COLO829 (cell line): ENCODE measurements around the gene TXNL4B.
"Not testable (repeated sequence)": the region's sequence is repeated elsewhere in the genome, so short reads cannot be mapped to it uniquely, and the experiment has no call there.

Experiments
- DNase-seq: peaks from one replicate; pipeline ENCODE4 v3.0.0; 2012; ENCODE audit warnings: low spot score

TXNL4B gene

DNA sequence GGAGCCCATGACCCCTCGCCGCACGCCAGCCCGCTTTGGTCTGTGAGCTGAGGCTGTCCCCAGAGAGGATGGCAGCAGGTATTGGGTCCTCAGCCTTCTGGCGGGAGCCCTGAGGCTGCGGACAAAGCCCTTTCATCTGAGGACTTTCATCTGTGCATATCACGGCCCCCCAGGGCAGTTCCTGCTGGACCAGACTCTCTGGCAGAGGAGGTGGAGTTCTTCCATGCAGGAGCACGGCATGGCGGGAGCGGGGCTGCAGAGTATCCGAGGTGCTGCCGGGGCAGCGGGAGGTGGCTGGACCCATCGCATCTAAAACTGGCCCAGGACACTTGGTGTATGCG is 19.0 kb upstream of the TXNL4B start:
- no peak for DNase-seq

DNA sequence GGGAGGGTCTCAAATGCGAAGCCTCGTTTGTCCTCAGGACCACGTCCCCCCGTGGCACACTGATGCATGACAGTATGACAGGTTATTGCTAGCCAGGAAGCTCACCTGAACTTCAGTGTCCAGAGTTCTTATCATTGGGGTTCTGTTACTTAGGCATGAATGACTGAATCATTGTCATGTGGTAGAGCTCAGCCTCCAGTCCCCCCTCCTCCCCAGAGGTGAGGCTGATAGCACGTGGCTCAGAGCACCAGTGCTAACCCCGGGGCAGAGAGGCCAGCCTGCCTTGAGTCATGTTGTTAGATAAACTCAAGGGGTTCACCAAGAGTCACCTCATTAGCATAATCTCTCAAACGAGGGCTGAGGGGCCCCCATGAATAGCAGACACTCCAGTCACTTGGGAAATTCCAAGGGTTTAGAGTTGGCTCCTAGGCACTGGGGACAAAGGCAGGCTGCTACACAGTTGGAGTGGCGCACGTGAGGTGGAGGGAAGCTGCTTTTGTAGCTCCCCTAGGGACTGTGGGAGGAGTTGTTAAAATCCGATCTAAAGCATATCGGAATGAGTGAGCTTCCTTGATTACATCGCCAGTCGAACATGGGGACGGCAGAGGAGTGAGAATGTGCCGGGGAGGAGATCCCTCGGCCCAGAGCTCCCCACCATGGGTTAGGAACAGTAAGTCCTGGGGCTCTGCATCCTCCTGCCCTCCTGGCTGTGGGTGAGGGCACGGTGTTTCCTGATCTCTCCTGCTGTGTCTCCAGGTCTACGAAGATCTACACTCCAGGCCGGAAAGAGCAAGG is 18.4 kb upstream of the TXNL4B start:
- DNase-seq = no peak

DNA sequence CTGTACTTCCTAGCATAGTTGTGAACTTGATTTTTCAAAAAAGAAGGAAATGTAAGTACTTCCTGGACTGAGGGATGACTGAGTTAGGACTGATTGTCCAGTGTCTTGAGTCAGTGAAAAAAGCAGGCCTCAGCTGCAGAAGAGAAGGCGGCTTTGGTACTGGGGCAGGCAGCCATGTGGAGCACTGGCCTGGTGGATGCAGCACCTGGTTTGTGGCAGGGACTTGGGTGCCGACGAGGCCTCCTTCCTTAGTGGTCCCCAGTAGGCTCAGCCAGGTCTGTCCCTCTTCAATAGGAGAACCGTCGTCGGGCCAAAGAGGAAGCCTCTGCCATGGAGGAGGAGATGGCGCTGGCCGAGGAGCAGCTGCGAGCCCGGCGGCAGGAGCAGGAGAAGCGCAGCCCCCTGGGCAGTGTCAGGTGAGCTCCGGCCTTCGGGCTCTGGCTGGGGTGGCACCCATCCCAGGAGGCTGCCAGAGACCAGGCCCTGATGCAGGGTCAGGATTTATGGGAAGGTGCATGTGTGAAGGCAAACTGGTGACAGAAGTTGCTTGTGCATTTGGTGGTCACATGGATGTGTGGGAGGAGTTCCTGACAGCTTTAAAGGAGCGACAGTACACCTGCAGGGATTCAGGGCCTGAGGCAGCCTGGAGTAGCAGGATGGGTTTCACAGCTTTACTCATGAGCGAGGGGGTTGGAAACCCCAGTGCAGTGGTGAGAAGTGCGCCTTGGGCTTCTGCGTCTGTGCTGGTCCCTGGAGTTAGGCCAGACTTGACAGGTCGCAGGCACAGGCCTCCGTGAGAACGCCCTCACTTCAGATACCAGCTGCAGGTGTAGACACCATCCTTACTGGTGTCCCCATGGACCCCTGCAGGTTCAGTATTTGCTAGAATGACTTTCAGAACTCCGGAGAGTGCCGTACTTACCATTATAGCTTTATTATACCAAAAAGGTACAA is 17.5 kb upstream of the TXNL4B start:
- DNase-seq = no peak

DNA sequence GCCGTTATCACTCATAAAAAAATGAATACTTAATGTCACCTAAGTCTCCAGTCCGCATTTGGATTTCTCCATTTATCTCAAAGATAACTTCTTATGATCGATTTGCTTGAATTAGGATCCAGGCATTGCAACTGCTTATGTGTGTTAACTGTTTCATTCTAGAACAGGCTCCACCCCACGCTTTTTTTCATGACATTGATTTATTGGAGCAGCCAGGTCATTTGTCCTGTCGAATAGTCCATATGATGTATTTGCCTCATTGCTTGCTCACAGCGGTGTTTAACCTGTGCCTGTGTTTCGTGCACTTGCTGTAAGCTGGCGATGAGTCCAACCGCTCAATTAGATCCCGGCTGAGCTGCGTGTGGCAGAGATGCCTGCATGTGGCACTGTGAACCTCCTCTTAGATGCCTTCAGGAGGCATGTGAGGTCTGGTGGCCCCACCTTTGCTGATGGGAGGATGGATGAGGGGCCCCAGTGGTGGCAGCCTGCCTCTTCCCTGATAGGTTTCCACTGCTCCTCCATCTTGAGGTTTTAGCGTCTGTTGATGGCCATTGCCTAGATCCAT is 16.6 kb upstream of the TXNL4B start:
- DNase-seq = no peak

DNA sequence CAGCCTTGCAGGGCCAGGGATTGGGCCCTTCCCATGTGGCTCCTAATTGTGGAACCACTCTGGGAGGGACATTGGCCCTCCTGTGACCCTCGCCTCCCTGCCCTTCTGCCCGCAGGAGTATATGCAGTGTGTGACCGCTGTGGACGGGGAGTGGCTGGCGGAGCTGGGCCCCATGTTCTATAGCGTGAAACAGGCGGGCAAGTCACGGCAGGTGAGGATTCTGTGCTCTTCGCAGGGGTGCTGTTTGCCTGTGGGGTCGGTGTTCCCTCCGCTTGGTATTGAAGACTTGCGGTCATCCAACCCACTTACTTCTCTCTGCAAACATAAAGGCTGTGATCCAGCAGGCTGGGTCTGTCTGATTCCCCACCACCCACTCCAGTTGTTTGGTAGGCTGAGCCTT is 15.9 kb upstream of the TXNL4B start:
- no peak for DNase-seq

DNA sequence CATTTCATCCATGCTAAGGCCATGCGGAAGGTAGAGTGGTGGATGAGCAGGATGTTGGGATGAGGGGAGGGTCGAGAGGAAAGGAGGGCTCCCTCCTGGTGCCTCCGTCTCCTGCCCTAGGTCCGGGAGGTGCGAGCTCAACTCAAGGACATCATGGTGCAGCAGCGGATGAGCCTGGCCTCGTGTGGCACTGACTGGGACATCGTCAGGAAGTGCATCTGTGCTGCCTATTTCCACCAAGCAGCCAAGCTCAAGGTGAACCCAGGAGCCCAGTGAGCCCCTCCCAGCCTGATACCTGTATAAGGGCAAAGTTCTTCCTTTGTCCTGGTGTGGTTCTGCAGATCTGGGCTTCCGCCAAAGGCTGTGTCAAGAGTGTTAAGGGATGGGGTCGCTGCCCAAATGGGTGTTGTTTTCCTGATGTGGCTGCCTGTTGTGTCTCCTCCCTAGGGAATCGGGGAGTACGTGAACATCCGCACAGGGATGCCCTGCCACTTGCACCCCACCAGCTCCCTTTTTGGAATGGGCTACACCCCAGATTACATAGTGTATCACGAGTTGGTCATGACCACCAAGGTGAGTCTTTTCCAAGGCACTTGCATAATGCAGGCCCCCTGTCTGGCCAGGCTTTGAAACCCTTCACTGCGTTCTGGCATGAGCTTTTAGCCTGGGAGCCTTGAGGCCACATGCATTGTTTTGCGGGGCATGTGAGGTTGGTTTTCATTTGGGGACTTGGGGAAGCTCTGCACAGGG is 15.1 kb upstream of the TXNL4B start:
- DNase-seq = no peak

DNA sequence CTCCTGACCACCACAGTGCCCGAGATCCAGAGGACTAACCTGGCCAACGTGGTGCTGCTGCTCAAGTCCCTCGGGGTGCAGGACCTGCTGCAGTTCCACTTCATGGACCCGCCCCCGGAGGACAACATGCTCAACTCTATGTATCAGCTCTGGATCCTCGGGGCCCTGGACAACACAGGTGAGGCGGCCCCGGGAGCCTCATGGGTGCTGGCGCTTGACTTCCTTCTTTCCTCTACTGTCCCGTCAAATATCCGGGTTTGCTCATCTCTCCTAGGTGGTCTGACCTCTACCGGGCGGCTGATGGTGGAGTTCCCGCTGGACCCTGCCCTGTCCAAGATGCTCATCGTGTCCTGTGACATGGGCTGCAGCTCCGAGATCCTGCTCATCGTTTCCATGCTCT is 14.0 kb upstream of the TXNL4B start:
- no peak for DNase-seq

DNA sequence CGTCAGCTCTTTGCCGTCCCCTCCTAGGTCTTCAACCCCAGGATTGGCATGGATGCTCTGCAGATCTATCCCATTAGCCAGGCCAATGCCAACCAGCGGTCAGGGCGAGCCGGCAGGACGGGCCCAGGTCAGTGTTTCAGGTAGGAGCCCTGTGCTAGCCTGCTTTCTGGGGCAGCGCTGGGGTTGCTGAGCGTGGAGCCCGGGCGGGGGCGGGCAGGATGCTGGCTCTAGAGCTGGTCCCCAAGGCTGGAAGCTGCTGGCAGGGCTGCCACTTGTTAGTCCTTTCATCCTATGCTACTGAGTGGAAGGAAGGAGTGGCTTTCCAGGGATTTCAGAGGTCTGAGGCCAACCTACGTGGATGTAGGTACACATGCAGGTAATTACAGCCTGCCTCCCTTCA is 12.6 kb upstream of the TXNL4B start:
- no peak for DNase-seq

DNA sequence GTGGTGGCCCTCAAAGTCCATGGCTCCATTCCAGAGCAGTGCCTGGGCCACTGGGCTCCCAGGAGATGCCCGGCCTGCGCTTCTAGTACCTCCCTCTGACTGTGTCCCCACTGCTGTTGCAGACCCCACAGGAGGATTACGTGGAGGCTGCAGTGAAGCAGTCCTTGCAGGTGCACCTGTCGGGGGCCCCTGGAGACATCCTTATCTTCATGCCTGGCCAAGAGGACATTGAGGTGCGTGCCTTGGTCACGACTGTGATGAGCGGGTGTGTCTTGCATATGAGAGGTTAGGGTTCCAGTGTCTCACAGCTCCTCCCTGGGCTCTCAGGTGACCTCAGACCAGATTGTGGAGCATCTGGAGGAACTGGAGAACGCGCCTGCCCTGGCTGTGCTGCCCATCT is 11.5 kb upstream of the TXNL4B start:
- DNase-seq = no peak

DNA sequence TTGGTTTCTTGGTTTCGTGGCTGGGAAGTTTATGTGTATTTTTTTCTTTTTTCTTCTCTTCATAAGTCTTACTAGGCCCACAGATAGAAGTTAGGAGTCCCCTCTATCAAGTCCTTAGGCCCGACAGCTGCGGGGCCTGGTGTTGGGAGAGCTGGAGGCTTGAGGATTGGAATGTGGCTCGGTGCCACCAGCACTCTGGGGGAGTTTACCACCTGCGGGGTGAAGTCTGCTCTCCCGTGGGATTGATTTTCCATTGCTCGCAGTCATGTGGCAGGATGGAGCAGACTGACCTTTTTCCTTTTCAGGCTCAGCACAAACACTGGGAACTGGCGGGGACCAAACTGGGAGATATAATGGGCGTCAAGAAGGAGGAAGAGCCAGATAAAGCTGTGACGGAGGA is 7.8 kb upstream of the TXNL4B start:
- DNase-seq = no peak

DNA sequence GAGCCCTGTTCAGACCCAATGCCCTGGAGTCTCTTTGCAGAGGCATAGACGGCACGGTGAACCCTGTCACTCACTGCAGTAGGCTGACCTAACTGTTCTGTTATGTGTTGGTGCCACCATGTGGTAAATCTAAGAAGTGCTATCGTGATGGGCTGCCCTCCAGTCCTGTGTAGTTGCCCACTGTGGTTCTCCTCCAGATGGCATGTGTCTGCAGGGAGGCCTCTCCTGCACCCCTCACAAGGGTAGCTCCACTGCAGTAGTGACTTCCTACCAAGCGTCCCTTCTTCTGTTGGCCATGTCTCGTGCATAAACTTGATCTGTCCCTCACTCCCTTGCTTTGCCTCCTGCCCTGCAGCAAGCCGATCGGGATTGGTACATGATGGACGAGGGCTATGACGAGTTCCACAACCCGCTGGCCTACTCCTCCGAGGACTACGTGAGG is 6.0 kb upstream of the TXNL4B start:
- peak; percentile 28 for DNase-seq

DNA sequence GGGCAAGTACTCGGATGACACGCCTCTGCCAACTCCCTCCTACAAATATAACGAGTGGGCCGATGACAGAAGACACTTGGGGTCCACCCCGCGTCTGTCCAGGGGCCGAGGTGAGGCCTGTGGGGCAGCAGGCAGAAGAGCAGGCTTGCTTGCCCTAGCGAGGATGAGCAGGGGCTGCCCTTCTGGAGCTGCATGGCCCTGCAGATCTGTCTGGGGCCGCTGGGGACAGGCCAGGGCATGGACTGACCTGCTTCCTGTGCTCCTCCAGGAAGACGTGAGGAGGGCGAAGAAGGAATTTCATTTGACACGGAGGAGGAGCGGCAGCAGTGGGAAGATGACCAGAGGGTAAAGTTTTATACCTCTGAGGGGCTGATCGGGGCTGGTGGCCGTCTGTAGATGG is 5.5 kb upstream of the TXNL4B start:
- no peak for DNase-seq

DNA sequence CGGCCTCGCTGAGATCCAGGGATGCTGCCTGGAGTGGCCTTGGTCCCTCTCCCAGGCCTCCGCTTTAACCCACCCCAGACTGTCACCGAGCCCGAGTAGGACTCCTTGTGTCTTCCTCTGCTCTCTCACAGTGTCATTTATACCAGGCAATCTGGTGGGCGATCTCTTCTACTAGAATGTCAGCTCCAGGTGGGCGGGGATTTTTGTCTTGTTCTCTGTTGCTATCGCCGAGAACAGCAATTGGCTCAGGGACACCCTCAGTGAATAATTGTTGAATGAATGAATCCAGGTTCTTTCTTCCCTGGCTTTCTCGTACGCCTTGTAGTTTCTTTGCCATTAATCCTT is 818 bp upstream of the TXNL4B start:
- peak; percentile 5 for DNase-seq

DNA sequence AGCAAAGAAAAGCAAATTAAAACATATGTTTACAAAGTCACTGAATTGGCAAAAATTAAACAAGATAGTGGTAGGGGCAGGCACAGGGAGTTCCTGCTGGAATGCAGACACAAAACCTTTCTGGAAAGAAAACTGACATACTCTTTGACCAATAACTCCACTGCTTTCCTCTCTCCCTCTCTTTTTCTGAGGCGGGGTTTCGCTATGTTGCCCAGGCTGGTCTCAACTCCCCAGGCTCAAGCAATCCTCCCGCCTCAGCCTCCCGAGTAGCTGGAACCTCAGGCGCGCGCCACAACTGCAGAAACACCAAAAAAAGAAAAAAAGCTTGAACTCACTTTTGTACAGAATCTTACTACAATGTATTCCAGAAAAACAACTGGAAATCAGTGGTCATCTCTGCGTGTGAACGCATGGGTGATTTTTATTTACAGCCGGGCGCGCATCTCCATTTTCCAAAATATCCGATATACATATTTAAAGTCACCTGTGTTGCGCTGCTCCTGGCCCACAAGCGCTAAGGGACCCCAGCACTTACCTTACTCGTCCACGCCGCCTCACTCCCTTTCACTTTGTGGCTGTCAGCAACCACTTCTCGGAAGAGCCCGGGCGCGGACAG is 480 bp downstream of the TXNL4B start:
- DNase-seq = no peak

DNA sequence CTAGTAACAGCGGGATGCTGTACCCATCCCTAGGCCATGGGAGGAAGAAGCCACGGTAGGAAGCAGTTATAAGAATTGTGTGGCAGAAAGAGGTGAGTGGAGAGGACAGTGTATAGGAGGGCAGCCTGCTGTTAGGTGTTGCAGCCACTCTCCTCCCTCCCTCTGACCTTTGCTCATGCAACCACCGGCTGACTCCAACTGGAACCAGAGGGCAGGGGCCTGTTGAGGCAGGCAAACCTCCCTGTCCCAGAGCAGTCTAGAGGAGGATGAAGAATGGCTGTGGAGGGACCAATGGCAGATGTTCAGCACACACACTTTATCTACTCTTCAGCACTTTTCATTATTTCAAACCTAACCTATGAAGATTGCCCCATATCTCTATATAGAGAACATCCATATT is 2.2 kb downstream of the TXNL4B start:
- DNase-seq = no peak

DNA sequence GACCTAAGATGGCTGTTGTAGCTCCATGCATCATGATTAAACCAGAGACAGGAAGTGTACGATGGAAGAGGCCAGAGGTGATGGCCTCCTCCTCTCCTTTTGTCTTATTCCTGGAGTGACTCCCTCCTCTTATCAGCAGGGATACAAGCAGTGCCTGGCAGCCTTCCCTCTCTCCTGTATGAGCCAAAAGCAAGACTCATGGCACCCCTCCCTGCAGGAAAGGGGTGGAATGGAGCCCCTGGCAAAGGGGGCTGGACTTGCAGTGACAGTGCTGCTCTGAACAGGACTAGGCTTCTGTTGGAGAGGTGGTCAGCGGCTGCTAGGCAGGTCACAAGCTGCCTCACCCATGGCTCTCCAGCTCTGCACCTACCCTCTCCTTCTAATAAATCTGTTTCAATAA is 8.4 kb downstream of the TXNL4B start:
- no peak for DNase-seq

DNA sequence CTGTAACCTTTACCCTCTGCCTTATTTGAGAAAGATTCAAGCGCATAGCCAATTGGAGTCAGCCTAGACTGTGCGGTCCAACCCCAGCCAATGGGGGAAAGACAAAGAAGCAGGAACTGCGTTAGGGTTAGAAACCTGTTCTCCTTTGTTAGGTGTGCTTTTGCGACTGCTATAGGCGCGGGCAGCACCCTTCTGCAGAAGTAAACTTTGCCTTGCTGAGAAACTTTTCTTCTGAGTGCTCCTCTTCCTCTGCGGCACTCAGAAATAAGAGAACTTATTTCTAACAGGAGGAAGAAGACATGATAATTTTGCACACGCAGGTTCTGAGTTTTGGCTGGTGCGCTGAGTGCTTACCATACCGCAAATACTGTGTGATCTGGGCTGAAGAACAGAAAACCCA is 9.0 kb downstream of the TXNL4B start:
- no peak for DNase-seq

DNA sequence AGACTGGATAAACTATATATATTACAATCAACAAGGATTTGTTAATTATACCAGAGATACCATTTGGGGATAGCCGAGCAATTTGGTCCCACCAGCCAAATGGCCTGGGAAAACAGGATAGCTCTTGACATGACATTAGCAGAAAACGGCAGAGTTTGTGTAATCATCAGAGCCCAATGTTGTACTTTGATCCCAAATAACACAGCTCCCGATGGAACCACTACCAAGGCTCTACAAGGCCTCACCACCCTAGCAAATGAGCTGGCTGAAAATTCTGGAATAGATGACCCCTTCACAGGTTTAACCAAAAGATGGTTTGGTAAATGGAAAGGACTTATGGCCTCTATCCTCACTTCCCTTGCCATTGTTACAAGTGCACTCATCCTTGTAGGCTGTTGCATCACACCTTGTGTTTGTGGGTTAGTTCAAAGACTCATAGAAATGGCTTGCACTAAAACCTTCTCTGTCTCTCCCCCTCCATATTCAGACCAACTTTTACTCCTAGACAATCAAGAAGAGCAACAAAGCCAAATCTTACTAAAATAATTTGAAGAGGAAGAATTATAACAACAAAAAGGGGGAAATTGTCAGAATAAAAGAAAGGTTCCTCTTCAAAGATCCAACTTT is 9.5 kb downstream of the TXNL4B start:
- DNase-seq = no peak

DNA sequence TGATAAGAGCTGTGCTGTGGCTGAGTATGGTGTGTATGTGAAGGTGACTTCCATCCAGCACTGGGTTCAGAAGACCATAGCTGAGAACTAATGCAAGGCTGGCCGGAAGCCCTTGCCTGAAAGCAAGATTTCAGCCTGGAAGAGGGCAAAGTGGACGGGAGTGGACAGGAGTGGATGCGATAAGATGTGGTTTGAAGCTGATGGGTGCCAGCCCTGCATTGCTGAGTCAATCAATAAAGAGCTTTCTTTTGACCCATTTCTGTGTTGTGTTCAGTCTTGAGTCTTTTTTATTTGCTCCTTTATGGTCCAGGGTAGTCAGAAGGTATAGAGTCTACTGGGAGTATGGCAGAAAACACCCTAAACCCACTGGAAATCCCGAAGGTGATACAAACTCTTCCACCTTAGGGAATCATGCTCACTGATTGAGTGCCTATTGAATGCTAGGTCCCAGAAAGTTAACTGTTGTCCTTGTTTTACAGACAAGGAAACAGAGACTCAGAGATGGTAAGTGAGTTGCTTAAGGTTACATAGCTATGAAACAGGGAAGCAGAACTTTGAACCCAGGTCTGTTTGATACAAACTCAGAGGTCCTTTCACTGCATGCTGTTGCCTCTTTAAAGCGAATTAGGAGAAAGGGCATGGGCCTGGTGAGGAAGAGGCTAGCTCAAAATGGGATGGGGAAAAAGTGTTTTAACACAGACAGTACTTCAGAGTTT is 16.3 kb downstream of the TXNL4B start:
- not testable (repeated sequence) for DNase-seq

DNA sequence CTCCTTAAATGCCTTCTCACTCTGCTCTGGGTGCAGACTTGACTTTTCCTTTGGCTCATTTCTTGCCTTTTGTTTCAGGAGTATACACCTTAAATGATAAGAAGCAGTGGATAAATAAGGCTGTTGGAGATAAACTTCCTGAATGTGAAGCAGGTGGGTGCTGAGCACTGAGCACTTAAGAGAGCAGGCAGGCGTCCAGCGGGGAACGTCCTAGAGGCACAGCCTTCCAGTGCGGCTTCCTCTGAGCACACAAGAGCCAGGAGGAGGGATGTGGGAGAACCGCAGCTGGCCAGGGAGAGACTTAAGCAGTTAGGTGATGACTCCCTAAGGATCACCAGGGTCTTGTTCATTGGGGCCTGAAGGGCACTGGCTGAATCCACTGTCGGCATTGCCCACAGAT is 18.4 kb downstream of the TXNL4B start:
- DNase-seq = not testable (repeated sequence)
